CD4-positive, alpha-beta T cell (primary cell): Measurements from ENCODE around the gene XPO6. TPM values are rescaled to one million over a fixed set of nuclear protein-coding genes. Genes with fewer than 3 reads are reported as not detected.

Source experiments
- ATAC-seq: fragments of 200-7000 bp; cut with Tn5 transposase; one replicate; pipeline ENCODE4 v1.10.0; 2022; ENCODE audit warnings: mild to moderate bottlenecking; ENCODE audit not compliant: poor library complexity
- CTCF ChIA-PET: fragments of 350-600 bp; sonication (Branson Sonifier 250); formaldehyde crosslinking; loops from one replicate; lab custom pipeline; 2021; ENCODE audit warnings: antibody characterized with exemption, inconsistent platforms; lab: Charles Lee
- POLR2A ChIA-PET: fragments of 350-600 bp; sonication (Branson Sonifier 250); formaldehyde crosslinking; loops from one replicate; lab custom pipeline; 2021; ENCODE audit warnings: antibody characterized with exemption, inconsistent platforms; lab: Charles Lee
- DNase-seq, 14 experiments: peaks; one replicate each; pipeline ENCODE4 v3.0.0-alpha.2; 2013 to 2020; ENCODE audit warnings: mixed read lengths in 2 of 14
- H3K27ac ChIP-seq, 2 donors: one replicate each; pipeline versions ENCODE4 v1.5.1 to v1.7.0; 2013; ENCODE audit warnings: low read length in 2 of 2, low read depth in 1 of 2, mild to moderate bottlenecking in 1 of 2
- H3K27me3 ChIP-seq, 2 experiments: 1 replicate in 1 of 2; 2 replicates in 1 of 2; pipeline versions ENCODE4 v1.6.1 to v1.7.0; 2013; ENCODE audit warnings: low read length in 2 of 2, control low read depth in 1 of 2, mild to moderate bottlenecking in 1 of 2, moderate library complexity in 1 of 2; ENCODE audit not compliant: insufficient read depth in 2 of 2, control insufficient read depth in 1 of 2
- H3K36me3 ChIP-seq: one replicate; pipeline ENCODE4 v1.6.1; 2013; ENCODE audit warnings: low read length, control low read depth; ENCODE audit not compliant: insufficient read depth
- H3K4me1 ChIP-seq: one replicate; pipeline ENCODE4 v1.6.1; 2013; ENCODE audit warnings: low read length, control low read depth; ENCODE audit not compliant: insufficient read depth
- H3K4me3 ChIP-seq: one replicate; pipeline ENCODE4 v1.5.1; 2013; ENCODE audit warnings: mild to moderate bottlenecking, low read length, moderate library complexity
- H3K9me3 ChIP-seq, 2 experiments: 1 replicate in 1 of 2; 2 replicates in 1 of 2; pipeline versions ENCODE4 v1.6.1 to v1.7.0; 2013; ENCODE audit warnings: low read length in 2 of 2, mild to moderate bottlenecking in 2 of 2, control low read depth in 1 of 2, moderate library complexity in 1 of 2; ENCODE audit not compliant: control insufficient read depth in 1 of 2, insufficient read depth in 1 of 2
- H3K27ac Mint-ChIP-seq: one replicate; pipeline ENCODE4 v1.8.0; 2020; ENCODE audit warnings: mixed read lengths
- H3K27me3 Mint-ChIP-seq: one replicate; pipeline ENCODE4 v1.8.0; 2021; ENCODE audit warnings: mixed read lengths
- H3K36me3 Mint-ChIP-seq: one replicate; pipeline ENCODE4 v1.8.0; 2021; ENCODE audit warnings: low read depth, mixed read lengths
- H3K4me1 Mint-ChIP-seq: one replicate; pipeline ENCODE4 v1.8.0; 2021; ENCODE audit warnings: low read depth, mixed read lengths
- H3K4me3 Mint-ChIP-seq: one replicate; pipeline ENCODE4 v1.8.0; 2020; ENCODE audit warnings: mild to moderate bottlenecking, mixed read lengths
- H3K9me3 Mint-ChIP-seq: one replicate; pipeline ENCODE4 v1.8.0; 2020; ENCODE audit warnings: mixed read lengths
- intact Hi-C, 2 experiments: fragments of 100-400 bp; cut with DNase I in 1 of 2; cut with micrococcal nuclease in 1 of 2; formaldehyde crosslinking; loops; one replicate each; pipeline versions ENCODE4 v1.15.1 to v1.9.0; 2023 to 2025; cut with DNase I, micrococcal nuclease
- total RNA-seq, 174 experiments: library from RNA in 2 of 174; stranded (reverse) in 2 of 174; gene quantifications; one replicate each; pipeline ENCODE4 v1.2.3 and lab custom pipeline; 2021 to 2026
- TF ChIP-seq, protein P1 (sequence below): fragments of 200-600 bp; IDR thresholded peaks from one replicate; pipeline ENCODE4 v1.8.0; 2022; ENCODE audit warnings: antibody characterized with exemption, mild to moderate bottlenecking

Gene XPO6
- total RNA-seq, 2 experiments from 2014 or later, result 378 to 390 TPM

DNA sequence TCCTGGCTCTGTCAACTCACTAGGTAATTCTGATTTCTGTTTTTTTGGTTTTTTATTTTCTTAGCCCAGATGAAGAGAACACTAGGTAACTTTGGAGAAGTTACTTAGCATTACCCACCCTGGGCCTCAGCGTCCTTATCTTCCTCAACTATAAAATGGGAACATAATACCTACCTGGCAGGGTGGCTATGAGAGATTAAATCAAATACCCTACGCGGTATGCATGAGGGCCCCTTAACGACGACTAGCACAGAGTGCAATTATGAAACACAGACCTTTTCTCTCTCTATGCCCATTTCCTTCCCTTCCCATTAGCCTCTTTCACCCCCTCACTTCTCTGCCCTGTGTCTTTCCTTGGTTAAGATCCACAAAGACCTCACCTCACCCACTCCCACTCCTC, 11.1 kb downstream of the XPO6 start:
- Histone ChIP-seq H3K4me1 (peaks cover 57% of the 10 kb centered on the region), H3K27ac (no peak overlapping the region), H3K27me3 (no peaks in the 10 kb centered on the region), H3K4me3 (no peak overlapping the region), H3K9me3 (no peaks in the 10 kb centered on the region), H3K36me3 (peaks cover 71% of the 10 kb centered on the region)
- ChIA-PET CTCF (interaction anchor here (2.2 kb wide), 1 partner anchor 59 kb away, joined by 10 read pairs; no protein-coding TSS in a partner anchor), POLR2A (interaction anchor here (1.3 kb wide), 1 partner anchor 9 kb away, joined by 5 read pairs; no protein-coding TSS in a partner anchor)
- peak overlapping the region; percentile 63 for H3K27ac Mint-ChIP-seq
- H3K4me3 Mint-ChIP-seq, result peak overlapping the region; percentile 42
- TF ChIP-seq, protein P1, sequence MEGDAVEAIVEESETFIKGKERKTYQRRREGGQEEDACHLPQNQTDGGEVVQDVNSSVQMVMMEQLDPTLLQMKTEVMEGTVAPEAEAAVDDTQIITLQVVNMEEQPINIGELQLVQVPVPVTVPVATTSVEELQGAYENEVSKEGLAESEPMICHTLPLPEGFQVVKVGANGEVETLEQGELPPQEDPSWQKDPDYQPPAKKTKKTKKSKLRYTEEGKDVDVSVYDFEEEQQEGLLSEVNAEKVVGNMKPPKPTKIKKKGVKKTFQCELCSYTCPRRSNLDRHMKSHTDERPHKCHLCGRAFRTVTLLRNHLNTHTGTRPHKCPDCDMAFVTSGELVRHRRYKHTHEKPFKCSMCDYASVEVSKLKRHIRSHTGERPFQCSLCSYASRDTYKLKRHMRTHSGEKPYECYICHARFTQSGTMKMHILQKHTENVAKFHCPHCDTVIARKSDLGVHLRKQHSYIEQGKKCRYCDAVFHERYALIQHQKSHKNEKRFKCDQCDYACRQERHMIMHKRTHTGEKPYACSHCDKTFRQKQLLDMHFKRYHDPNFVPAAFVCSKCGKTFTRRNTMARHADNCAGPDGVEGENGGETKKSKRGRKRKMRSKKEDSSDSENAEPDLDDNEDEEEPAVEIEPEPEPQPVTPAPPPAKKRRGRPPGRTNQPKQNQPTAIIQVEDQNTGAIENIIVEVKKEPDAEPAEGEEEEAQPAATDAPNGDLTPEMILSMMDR, result no peak
- peaks cover 37% of the 10 kb centered on the region for H3K4me1 Mint-ChIP-seq
- no peaks in the 10 kb centered on the region for H3K9me3 Mint-ChIP-seq
- DNase-seq (no peak), ATAC-seq (no peak)
- no peaks in the 10 kb centered on the region for H3K27me3 Mint-ChIP-seq
- H3K36me3 Mint-ChIP-seq, result peaks cover 35% of the 10 kb centered on the region
- intact Hi-C loops, result no loop called here

DNA sequence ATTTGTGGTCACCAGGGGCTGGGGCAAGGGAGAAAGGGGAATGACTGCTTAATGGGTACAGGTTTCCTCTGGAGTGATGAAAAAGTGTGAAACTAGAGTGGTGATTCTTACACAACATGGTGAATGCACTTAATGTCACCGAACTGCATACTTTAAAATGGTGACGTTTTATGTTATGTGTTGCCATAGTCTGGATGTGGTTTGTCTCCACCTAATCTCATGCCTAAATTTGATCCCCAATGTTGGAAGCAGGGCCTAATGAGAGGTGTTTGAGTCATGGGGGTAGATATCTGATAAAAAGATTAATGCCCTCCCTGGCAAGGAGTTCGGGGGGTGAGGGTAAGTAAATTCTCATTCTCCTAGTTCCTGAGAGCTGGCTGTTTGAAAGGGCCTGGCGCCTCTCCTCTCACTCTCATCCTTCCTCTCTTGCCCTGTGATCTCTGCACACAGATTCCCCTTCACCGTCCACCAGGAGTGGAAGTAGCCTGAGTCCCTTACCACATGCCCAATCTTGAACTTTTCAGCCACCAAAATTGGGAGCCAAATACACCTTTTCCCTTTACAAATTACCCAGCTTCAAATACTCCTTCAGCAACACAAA, 15.3 kb downstream of the XPO6 start:
- Mint-ChIP-seq H3K9me3 (no peaks in the 10 kb centered on the region), H3K4me1 (peaks cover 76% of the 10 kb centered on the region), H3K4me3 (peak overlapping the region; percentile 40), H3K27ac (peak overlapping the region; percentile 93), H3K36me3 (peaks cover 72% of the 10 kb centered on the region), H3K27me3 (no peaks in the 10 kb centered on the region)
- Histone ChIP-seq H3K4me1 (peaks cover 63% of the 10 kb centered on the region), H3K4me3 (no peak overlapping the region), H3K27ac (peak overlapping the region; percentile 38 to 89), H3K9me3 (no peaks in the 10 kb centered on the region), H3K36me3 (peaks cover 41% of the 10 kb centered on the region), H3K27me3 (no peaks in the 10 kb centered on the region)
- no peak for DNase-seq
- ATAC-seq, result no peak
- intact Hi-C loops, result no loop called here
- CTCF ChIA-PET, result interaction anchor here (1.1 to 1.4 kb wide), 2 partner anchors 18 to 21 kb away, joined by 3 read pairs; no protein-coding TSS in a partner anchor
- POLR2A ChIA-PET, result interaction anchor here (0.9 to 1.4 kb wide), 3 partner anchors 9 to 55 kb away, joined by 5 to 11 read pairs (median 6); no protein-coding TSS in a partner anchor
- TF ChIP-seq, protein P1, result no peak

DNA sequence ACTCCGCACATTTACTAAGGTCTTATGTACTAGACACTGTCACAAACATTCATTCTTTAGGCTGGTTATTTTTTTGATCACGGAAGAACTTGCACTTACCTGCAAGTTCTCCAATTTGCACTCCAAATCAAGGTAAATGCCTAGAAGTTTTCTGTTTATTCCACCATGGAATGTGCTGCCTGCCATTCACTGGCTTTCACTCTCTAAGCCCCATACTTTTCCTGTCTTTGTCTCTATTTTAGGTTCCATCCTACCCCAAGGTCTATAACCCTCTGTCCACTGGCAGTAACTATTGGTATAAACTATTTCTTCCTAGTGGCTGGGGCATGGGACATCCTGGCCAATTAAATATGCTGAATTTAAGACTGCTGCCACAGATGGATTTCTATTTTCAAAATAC, 15.9 kb downstream of the XPO6 start:
- intact Hi-C loops, result no loop called here
- no peaks in the 10 kb centered on the region for H3K9me3 Mint-ChIP-seq
- Histone ChIP-seq H3K27me3 (no peaks in the 10 kb centered on the region), H3K36me3 (peaks cover 39% of the 10 kb centered on the region), H3K4me3 (no peak overlapping the region), H3K9me3 (no peaks in the 10 kb centered on the region), H3K4me1 (peaks cover 67% of the 10 kb centered on the region), H3K27ac (peak overlapping the region; percentile 38 to 89)
- peak overlapping the region; percentile 93 for H3K27ac Mint-ChIP-seq
- CTCF ChIA-PET, result no interaction called here
- H3K4me3 Mint-ChIP-seq, result peak overlapping the region; percentile 11
- DNase-seq (no peak), ATAC-seq (no peak)
- POLR2A ChIA-PET, result no interaction called here
- peaks cover 71% of the 10 kb centered on the region for H3K36me3 Mint-ChIP-seq
- TF ChIP-seq, protein P1, result no peak
- peaks cover 76% of the 10 kb centered on the region for H3K4me1 Mint-ChIP-seq
- H3K27me3 Mint-ChIP-seq, result no peaks in the 10 kb centered on the region
